HG02884 (cell line): ENCODE results near the gene TMEM256.
"Not testable (repeated sequence)": the region's sequence is repeated elsewhere in the genome, so short reads cannot be mapped to it uniquely, and the experiment has no call there.

Experiments
- ATAC-seq: cut with Tn5 transposase; IDR thresholded peaks from one replicate; pipeline ENCODE4 v1.9.1; 2021; ENCODE audit warnings: mild to moderate bottlenecking, moderate library complexity; ENCODE audit not compliant: unreplicated experiment

TMEM256 gene

GRCh38 chr17:7384489-7385081 is 19.3 kb downstream of the TMEM256 start:
- no peak for ATAC-seq

GRCh38 chr17:7383742-7384488 is 20.0 kb downstream of the TMEM256 start:
- ATAC-seq, result no peak

- ATAC-seq, result no peak
Measured at GRCh38 chr17:7383371-7383741, 20.5 kb downstream of the TMEM256 start.

- ATAC-seq, result no peak
Measured at GRCh38 chr17:7382901-7383300, 21.0 kb downstream of the TMEM256 start.

- no peak for ATAC-seq
Measured at GRCh38 chr17:7380855-7381683, 22.8 kb downstream of the TMEM256 start, which contains the start of gene TNK1. Gene TNK1, plus strand, starts transcription at chr17:7381089. Its CDS starts 1,838 bp downstream, at chr17:7382927.

- ATAC-seq, result no peak
Measured at GRCh38 chr17:7380321-7380720, 23.6 kb downstream of the TMEM256 start.

- ATAC-seq, result no peak
Measured at GRCh38 chr17:7379134-7379533, 24.8 kb downstream of the TMEM256 start.

GRCh38 chr17:7374353-7374752 is 29.5 kb downstream of the TMEM256 start:
- ATAC-seq, result no peak

GRCh38 chr17:7370853-7371252 is 33.0 kb downstream of the TMEM256 start:
- no peak for ATAC-seq

- no peak for ATAC-seq
Measured at GRCh38 chr17:7369825-7370224, 34.1 kb downstream of the TMEM256 start.

- ATAC-seq, result not testable (repeated sequence)
Measured at GRCh38 chr17:7368599-7368994, 35.3 kb downstream of the TMEM256 start.

- ATAC-seq, result no peak
Measured at GRCh38 chr17:7367918-7368598, 35.8 kb downstream of the TMEM256 start.

- ATAC-seq, result no peak
Measured at GRCh38 chr17:7367083-7367482, 36.8 kb downstream of the TMEM256 start.

- ATAC-seq, result not testable (repeated sequence)
Measured at GRCh38 chr17:7365963-7366362, 37.9 kb downstream of the TMEM256 start.

- ATAC-seq, result no peak
Measured at GRCh38 chr17:7363311-7363710, 40.6 kb downstream of the TMEM256 start.

GRCh38 chr17:7361906-7362305 is 42.0 kb downstream of the TMEM256 start:
- ATAC-seq, result no peak

- no peak for ATAC-seq
Measured at GRCh38 chr17:7357381-7357780, 46.5 kb downstream of the TMEM256 start.

GRCh38 chr17:7356756-7357155 is 47.1 kb downstream of the TMEM256 start:
- no peak for ATAC-seq

GRCh38 chr17:7356072-7356549 is 47.8 kb downstream of the TMEM256 start:
- no peak for ATAC-seq

- no peak for ATAC-seq
Measured at GRCh38 chr17:7355573-7355972, 48.3 kb downstream of the TMEM256 start.

- no peak for ATAC-seq
Measured at GRCh38 chr17:7355053-7355452, 48.8 kb downstream of the TMEM256 start, which contains the start of gene TMEM95. Gene TMEM95, plus strand, starts transcription at chr17:7355156. Its CDS starts 49 bp downstream, at chr17:7355205.
